Fibroblast of lung (primary cell): Measurements from ENCODE around the gene SH3PXD2A.

Source experiments
- CTCF ChIP-seq, 2 donors: IDR thresholded peaks in 1 of 2; conservative IDR thresholded peaks in 1 of 2; 1 replicate in 1 of 2; 2 replicates in 1 of 2; pipeline ENCODE4 v1.5.1; 2011 to 2012; ENCODE audit warnings: low read length in 2 of 2, control low read depth in 1 of 2, inconsistent platforms in 1 of 2, low read depth in 1 of 2, mild to moderate bottlenecking in 1 of 2
- EZH2 ChIP-seq: IDR thresholded peaks from 2 replicates; pipeline ENCODE4 v1.5.1; 2012; ENCODE audit warnings: low read length, control low read depth, mild to moderate bottlenecking; ENCODE audit errors: missing control alignments

DNA sequence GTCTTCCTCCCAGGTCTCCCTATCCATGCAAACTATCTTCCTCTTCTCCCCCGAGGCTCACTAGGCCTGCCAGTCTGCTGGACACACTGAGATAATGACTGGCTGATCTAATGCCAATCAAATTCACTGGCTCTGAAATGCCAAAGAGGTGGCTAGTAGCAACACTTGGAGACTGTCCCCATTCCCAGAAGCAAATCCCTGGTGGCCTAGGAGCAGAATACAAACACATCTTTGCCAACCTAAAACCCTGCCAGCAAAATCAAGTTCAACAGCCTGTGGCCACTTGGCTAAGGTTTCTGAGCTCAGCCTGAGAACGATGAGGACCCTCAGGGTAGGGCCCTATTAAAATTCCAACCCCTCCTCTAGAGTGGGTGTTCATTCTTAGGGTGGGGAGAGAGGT lies 46.6 kb downstream of the SH3PXD2A start:
- no peak for TF ChIP-seq CTCF (conservative IDR thresholded peaks at IDR 0.05 in 1 of 2, IDR thresholded peaks at IDR 0.05 in 1 of 2; ENCODE audit: low read depth in 1 of 2, low read length in 2 of 2)
- no peak for TF ChIP-seq EZH2
